DMS79 (cell line): ENCODE data around the gene POLD4.

ENCODE experiments used
- DNase-seq: peaks from one replicate; lab custom pipeline; 2025; lab: John Stamatoyannopoulos, UW

Gene POLD4

GRCh38 chr11:67301313-67301921 is 51.9 kb downstream of the POLD4 start:
- DNase-seq: no peak
